HG03139 (cell line): ENCODE measurements around the gene ADAM21.
"Not testable (repeated sequence)": the region's sequence is repeated elsewhere in the genome, so short reads cannot be mapped to it uniquely, and the experiment has no call there.

Experiments
- ATAC-seq: cut with Tn5 transposase; IDR thresholded peaks from one replicate; pipeline ENCODE4 v1.9.1; 2021; ENCODE audit not compliant: unreplicated experiment

Gene ADAM21

DNA sequence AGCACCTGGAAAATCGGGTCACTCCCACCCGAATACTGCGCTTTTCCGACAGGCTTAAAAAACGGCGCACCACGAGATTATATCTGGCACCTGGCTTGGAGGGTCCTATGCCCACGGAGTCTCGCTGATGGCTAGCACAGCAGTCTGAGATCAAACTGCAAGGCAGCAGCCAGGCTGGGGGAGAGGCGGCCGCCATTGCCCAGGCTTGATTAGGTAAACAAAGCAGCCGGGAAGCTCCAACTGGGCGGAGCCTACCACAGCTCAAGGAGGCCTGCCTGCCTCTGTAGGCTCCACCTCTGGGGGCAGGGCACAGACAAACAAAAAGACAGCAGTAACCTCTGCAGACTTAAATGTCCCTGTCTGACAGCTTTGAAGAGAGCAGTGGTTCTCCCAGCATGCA, 23.5 kb downstream of the ADAM21 start:
- ATAC-seq = not testable (repeated sequence)

DNA sequence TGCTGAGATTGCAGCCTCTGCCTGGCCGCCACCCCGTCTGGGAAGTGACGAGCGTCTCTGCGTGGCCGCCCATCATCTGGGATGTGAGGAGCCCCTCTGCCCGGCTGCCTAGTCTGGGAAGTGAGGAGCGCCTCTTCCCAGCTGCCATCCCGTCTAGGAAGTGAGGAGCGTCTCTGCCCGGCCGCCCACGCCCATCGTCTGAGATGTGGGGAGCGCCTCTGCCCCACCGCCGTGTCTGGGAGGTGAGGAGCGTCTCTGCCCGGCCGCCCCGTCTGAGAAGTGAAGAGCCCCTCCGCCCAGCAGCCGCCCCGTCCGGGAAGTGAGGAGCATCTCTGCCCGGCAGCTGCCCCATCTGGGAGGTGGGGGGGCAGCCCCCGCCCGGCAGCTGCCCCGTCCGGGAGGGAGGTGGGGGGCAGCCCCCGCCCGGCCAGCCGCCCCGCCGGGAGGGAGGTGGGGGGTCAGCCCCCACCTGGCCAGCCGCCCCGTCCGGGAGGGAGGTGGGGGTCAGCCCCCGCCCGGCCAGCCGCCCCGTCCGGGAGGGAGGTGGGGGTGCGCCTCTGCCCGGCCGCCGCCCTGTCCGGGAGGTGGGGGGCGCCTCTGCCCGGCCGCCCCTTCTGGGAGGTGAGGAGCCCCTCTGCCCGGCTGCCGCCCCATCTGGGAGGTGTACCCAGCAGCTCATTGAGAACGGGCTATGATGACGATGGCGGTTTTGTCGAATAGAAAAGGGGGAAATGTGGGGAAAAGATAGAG, 25.6 kb downstream of the ADAM21 start:
- ATAC-seq = not testable (repeated sequence)

DNA sequence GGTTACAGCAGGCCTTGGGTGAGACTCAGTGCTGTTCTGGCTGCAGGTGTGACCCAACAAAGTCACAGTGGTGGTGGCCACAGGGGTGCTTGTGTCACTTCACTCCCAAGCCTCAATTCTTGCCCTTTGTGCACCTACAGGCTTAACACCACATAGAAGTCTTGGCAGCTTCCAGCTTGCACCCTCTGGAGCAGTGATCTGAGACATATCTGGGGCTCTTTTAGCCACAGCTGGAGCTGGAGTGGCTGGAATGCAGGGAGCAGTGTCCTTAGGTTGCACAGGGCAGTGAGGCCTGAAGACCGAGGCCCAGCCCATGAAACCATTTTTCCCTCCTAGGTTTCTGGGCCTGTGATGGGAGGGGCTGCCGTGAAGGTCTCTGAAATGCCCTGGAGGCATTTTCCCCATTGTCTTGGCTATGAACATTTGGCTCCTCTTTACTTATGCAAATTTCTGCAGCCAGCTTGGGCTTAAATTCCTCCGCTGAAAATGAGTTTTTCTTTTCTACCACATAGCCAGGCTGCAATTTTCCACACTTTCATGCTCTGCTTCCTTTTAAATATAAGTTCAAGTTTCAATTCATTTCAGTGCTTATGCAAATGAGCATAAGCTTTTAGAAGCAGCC, 37.7 kb downstream of the ADAM21 start:
- ATAC-seq = no peak

- no peak for ATAC-seq
Observed at GRCh38 chr14:70498191-70498590, 46.2 kb downstream of the ADAM21 start.
